Esophagus (tissue), 2 donors: ENCODE results near the gene GRAP2. TPM values are rescaled to one million over a fixed set of nuclear protein-coding genes. Genes with fewer than 3 reads are reported as not detected.

Experiments
- H3K27ac ChIP-seq, 2 donors: one replicate each; pipeline ENCODE4 v1.5.1; 2013; ENCODE audit warnings: low read depth in 2 of 2, mild to moderate bottlenecking in 2 of 2, inconsistent platforms in 1 of 2, low read length in 1 of 2, moderate library complexity in 1 of 2
- H3K27me3 ChIP-seq, 2 donors: one replicate each; pipeline ENCODE4 v1.6.1; 2013; ENCODE audit warnings: low read length in 2 of 2, control low read depth in 1 of 2, mild to moderate bottlenecking in 1 of 2; ENCODE audit not compliant: insufficient read depth in 2 of 2, control insufficient read depth in 1 of 2
- H3K36me3 ChIP-seq, 2 donors: one replicate each; pipeline ENCODE4 v1.6.1; 2013; ENCODE audit warnings: low read length in 1 of 2; ENCODE audit not compliant: control insufficient read depth in 2 of 2, insufficient read depth in 2 of 2
- H3K4me1 ChIP-seq, 2 donors: one replicate each; pipeline ENCODE4 v1.6.1; 2013; ENCODE audit warnings: low read length in 1 of 2; ENCODE audit not compliant: control insufficient read depth in 2 of 2, insufficient read depth in 2 of 2
- H3K4me3 ChIP-seq, 2 donors: one replicate each; pipeline ENCODE4 v1.5.1; 2013; ENCODE audit warnings: low read length in 2 of 2, mild to moderate bottlenecking in 2 of 2, low read depth in 1 of 2, moderate library complexity in 1 of 2
- H3K9me3 ChIP-seq, 2 donors: one replicate each; pipeline ENCODE4 v1.6.1; 2013; ENCODE audit warnings: mild to moderate bottlenecking in 2 of 2, low read depth in 1 of 2, low read length in 1 of 2, moderate library complexity in 1 of 2; ENCODE audit not compliant: control insufficient read depth in 2 of 2, insufficient read depth in 1 of 2
- WGBS, 2 donors: extraction: QIAGEN DNeasy Blood & Tissue Kit; methylation state at CpG; one replicate each; pipeline ENCODE4 v1.1.7; 2013; 5-methylcytosine and 5-hydroxymethylcytosine counted together
- polyA plus RNA-seq, 2 donors: library from polyadenylated mRNA; stranded (reverse); fragments of 200-250 nt; gene quantifications; one replicate each; pipeline ENCODE4 v1.2.3, GENCODE V29; 2013
- donor health status: healthy with polysubstance abuse.
- donor health status: Bipolar disorder and iron deficiency.

The GRAP2 gene
- polyA plus RNA-seq, 2 donors: 0.82 to 1.3 TPM

DNA sequence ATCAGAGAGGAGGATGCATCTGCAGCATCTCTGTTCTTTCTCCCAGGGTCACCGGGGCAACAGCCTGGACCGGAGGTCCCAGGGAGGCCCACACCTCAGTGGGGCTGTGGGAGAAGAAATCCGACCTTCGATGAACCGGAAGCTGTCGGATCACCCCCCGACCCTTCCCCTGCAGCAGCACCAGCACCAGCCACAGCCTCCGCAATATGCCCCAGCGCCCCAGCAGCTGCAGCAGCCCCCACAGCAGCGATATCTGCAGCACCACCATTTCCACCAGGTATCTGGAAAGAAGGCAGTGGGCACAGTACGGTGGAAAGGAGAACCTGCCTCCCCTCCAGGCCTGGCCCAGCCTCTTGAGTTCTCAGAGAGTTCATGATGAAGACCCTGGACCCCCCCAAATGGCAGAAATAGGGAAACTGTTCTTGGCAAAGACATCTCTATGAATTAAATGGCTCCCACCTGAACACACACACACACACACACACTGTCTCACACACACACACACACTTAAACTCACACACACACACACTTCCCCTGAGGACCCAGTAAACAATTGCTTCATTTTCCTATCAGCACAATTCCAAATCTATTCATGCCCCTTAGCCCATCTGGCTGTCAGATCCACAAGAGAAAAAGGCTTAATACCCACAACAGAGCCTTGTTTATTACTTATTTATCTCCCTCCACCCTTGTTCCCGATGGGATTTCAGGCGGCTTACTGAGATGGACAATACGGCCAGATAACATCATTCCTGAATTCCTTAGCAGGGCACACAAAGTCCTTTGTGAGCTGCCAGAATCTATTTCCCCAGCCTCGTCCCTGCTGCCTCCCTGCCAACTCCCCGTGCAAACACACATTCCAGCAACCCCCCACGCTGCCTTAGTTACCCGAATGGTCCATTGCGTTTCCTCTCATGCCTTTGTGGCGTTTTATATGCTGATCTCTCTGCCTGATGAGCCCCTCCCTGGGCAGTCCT is 67.4 kb downstream of the GRAP2 start:
- Histone ChIP-seq H3K4me3 (no peak overlapping the region), H3K27me3 (no peaks in the 10 kb centered on the region), H3K4me1 (peaks cover 0 to 4% of the 10 kb centered on the region in 2 donors), H3K9me3 (no peaks in the 10 kb centered on the region), H3K27ac (peak overlapping the region in 1 of 2 donors; percentile 6), H3K36me3 (peaks cover 0 to 2% of the 10 kb centered on the region in 2 donors)
- 74 to 76% methylated on average over 20 of the region's 20 CpGs for WGBS, 2 donors

DNA sequence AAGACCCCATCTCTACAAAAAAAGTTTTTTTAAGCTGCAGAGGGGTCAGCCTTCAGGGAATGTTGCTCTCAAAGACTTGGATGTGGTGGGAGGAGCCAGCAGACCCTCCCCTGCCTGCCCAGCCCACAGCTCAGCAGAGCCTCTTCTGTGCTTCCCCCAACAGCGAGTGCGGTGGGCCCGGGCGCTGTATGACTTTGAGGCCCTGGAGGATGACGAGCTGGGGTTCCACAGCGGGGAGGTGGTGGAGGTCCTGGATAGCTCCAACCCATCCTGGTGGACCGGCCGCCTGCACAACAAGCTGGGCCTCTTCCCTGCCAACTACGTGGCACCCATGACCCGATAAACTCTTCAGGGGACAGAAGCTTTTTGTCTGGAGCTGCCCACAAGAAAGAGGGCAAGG is 69.9 kb downstream of the GRAP2 start:
- H3K27ac ChIP-seq: no peak overlapping the region
- H3K27me3 ChIP-seq: no peaks in the 10 kb centered on the region
- H3K4me3 ChIP-seq: no peak overlapping the region
- peaks cover 0 to 4% of the 10 kb centered on the region in 2 donors for H3K4me1 ChIP-seq
- peaks cover 0 to 2% of the 10 kb centered on the region in 2 donors for H3K36me3 ChIP-seq
- no peaks in the 10 kb centered on the region for H3K9me3 ChIP-seq
- WGBS, 2 donors: 92 to 95% methylated on average over 10 of the region's 10 CpGs

DNA sequence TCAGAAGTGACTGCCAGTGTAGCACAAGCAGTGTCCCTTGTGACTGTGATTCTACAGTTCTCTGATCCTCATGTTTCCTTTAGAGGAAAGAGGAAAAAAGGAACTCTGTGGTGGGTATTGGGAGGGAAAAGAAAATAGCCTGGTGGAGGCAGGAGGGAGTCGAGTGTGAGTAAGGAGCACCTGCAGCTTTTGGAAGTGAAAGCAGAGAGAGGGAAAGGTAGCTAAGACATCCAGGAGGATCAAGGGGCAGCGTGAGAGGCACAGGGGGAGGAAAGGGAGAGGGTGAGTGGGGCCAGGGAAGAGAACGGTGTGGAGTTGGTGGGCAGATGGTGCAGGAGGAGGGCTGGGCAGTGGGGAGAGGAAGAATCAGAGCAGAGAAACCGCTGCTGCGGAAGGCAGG is 71.8 kb downstream of the GRAP2 start:
- Histone ChIP-seq H3K36me3 (peaks cover 0 to 2% of the 10 kb centered on the region in 2 donors), H3K4me3 (no peak overlapping the region), H3K27me3 (no peaks in the 10 kb centered on the region), H3K9me3 (no peaks in the 10 kb centered on the region), H3K4me1 (peaks cover 0 to 4% of the 10 kb centered on the region in 2 donors), H3K27ac (no peak overlapping the region)
- 69 to 70% methylated on average over 5 of the region's 5 CpGs for WGBS, 2 donors

DNA sequence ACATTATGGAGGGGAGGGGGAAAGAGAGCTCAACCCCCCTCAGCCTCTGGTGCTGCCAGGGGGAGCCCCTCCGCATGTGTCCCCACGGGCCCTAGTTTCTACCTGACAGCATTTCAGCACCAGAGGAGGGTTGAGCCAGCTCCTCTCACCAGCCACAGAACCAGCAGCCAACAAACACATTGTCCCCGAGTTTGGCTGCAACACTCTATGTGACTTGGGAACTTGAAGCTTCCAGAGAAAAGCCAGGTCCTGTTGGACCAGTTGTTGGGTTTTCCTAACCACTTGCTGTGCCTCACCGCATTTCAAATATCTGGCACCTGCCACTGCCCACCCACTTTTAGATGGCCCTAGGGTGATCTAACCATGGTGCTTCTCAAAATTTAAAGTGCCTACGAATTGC is 72.8 kb downstream of the GRAP2 start:
- Histone ChIP-seq H3K27ac (no peak overlapping the region), H3K36me3 (peaks cover 0 to 2% of the 10 kb centered on the region in 2 donors), H3K9me3 (no peaks in the 10 kb centered on the region), H3K4me1 (peaks cover 0 to 4% of the 10 kb centered on the region in 2 donors), H3K4me3 (no peak overlapping the region), H3K27me3 (no peaks in the 10 kb centered on the region)
- 56 to 69% methylated on average over 5 of the region's 5 CpGs for WGBS, 2 donors

GRCh38 chr22:39974065-39974464 is 73.2 kb downstream of the GRAP2 start:
- no peaks in the 10 kb centered on the region for H3K9me3 ChIP-seq
- no peak overlapping the region for H3K4me3 ChIP-seq
- H3K4me1 ChIP-seq: peaks cover 0 to 4% of the 10 kb centered on the region in 2 donors
- WGBS, 2 donors: 73 to 80% methylated on average over 5 of the region's 5 CpGs
- H3K27me3 ChIP-seq: no peaks in the 10 kb centered on the region
- no peak overlapping the region for H3K27ac ChIP-seq
- H3K36me3 ChIP-seq: peaks cover 0 to 2% of the 10 kb centered on the region in 2 donors

DNA sequence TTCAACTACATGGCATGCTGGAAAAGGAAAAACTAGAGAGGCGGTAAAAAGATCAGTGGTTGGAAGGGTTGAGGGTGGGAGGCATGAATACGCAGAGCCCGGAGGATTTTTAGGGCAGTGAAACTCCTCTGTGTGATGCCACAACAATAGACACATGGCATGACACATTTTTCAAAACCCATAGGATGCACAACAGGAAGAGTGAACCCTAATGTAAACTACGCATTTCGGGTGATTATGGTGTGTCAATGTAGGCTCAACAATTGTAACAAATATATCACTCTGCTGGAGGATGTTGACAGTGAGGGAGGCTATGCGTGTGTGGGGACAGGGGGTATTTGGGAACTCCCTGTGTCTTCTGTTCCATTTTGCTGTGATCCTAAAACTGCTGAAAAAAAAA is 78.2 kb downstream of the GRAP2 start:
- Histone ChIP-seq H3K27ac (no peak overlapping the region), H3K4me3 (no peak overlapping the region), H3K4me1 (peaks cover 2 to 4% of the 10 kb centered on the region in 2 donors), H3K27me3 (no peaks in the 10 kb centered on the region), H3K36me3 (no peaks in the 10 kb centered on the region), H3K9me3 (no peaks in the 10 kb centered on the region)
- 66 to 75% methylated on average over 6 of the region's 6 CpGs for WGBS, 2 donors

DNA sequence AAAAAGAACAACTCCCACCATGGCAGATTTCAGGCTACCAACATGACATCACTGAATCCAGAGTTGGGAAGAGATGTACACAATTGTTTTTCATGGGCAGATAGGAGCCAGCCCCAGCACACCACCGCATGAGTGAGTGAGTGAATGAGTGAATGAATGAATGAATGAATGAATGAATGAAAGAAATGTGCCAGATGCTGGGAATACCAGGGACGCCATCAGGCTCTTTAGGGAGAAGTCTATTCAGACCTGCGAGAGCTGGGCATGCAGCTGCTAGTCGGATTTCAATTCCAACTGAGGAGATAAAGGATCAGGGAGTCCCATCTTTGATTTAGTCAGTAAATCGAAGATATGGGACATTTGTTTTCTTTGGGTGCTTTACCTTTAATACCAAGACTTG is 78.6 kb downstream of the GRAP2 start:
- WGBS, 2 donors: 78 to 88% methylated on average over 5 of the region's 5 CpGs
- Histone ChIP-seq H3K4me1 (peaks cover 2 to 4% of the 10 kb centered on the region in 2 donors), H3K27me3 (no peaks in the 10 kb centered on the region), H3K36me3 (no peaks in the 10 kb centered on the region), H3K4me3 (no peak overlapping the region), H3K9me3 (no peaks in the 10 kb centered on the region), H3K27ac (no peak overlapping the region)

- H3K9me3 ChIP-seq: no peaks in the 10 kb centered on the region
- H3K27me3 ChIP-seq: no peaks in the 10 kb centered on the region
- H3K36me3 ChIP-seq: no peaks in the 10 kb centered on the region
- no peak overlapping the region for H3K27ac ChIP-seq
- H3K4me1 ChIP-seq: peaks cover 8 to 9% of the 10 kb centered on the region in 2 donors
- H3K4me3 ChIP-seq: no peak overlapping the region
- 81% methylated on average over 6 of the region's 6 CpGs for WGBS, 2 donors
These were observed 79.7 kb downstream of the GRAP2 start for GRCh38 chr22:39980596-39980995.

- H3K27me3 ChIP-seq: no peaks in the 10 kb centered on the region
- no peaks in the 10 kb centered on the region for H3K36me3 ChIP-seq
- WGBS, 2 donors: 88 to 95% methylated on average over 4 of the region's 4 CpGs
- no peak overlapping the region for H3K4me3 ChIP-seq
- H3K27ac ChIP-seq: no peak overlapping the region
- no peaks in the 10 kb centered on the region for H3K9me3 ChIP-seq
- peaks cover 8 to 9% of the 10 kb centered on the region in 2 donors for H3K4me1 ChIP-seq
These were observed 82.5 kb downstream of the GRAP2 start for GRCh38 chr22:39983346-39983745.

GRCh38 chr22:39984006-39984405 is 83.1 kb downstream of the GRAP2 start:
- Histone ChIP-seq H3K27ac (peak overlapping the region; percentile 52 to 58), H3K9me3 (no peaks in the 10 kb centered on the region), H3K4me3 (no peak overlapping the region), H3K36me3 (no peaks in the 10 kb centered on the region), H3K4me1 (peaks cover 8 to 9% of the 10 kb centered on the region in 2 donors), H3K27me3 (no peaks in the 10 kb centered on the region)
- WGBS, 2 donors: 36 to 44% methylated on average over 2 of the region's 2 CpGs
